H1 (cell line): ENCODE results near the gene FGGY. TPM values are rescaled to one million over a fixed set of nuclear protein-coding genes. Genes with fewer than 3 reads are reported as not detected.

Experiments used
- CTCF ChIA-PET: fragments of 300-600 bp; sonication (Branson Sonifier 250); formaldehyde crosslinking; loops from one replicate; lab custom pipeline; 2021; ENCODE audit not compliant: partially characterized antibody; lab: Charles Lee
- POLR2A ChIA-PET: fragments of 300-600 bp; sonication (Branson Sonifier 250); formaldehyde crosslinking; loops from one replicate; lab custom pipeline; 2021; ENCODE audit warnings: inconsistent platforms; ENCODE audit not compliant: partially characterized antibody; lab: Charles Lee
- DNase-seq, 2 experiments: peaks; one replicate each; pipeline versions ENCODE4 v3.0.0 to v3.0.0-alpha.2; 2010 to 2022; ENCODE audit warnings: low spot score in 2 of 2, low read depth in 1 of 2, mixed read lengths in 1 of 2
- FAIRE-seq: peaks from 2 replicates; lab custom pipeline; 2011; peaks lifted over from hg19 to GRCh38; lab: Jason Lieb, UNC
- H2AFZ ChIP-seq: 2 replicates; pipeline ENCODE4 v1.8.1; 2012; ENCODE audit warnings: low read length, inconsistent platforms
- H2AK5ac ChIP-seq: 2 replicates; pipeline ENCODE4 v1.6.1; 2013; ENCODE audit warnings: low read depth, low read length
- H2BK120ac ChIP-seq: replicated peaks from 2 replicates; pipeline ENCODE3; 2013; ENCODE audit warnings: low read depth, low read length, inconsistent platforms
- H2BK12ac ChIP-seq: 2 replicates; pipeline ENCODE4 v1.6.1; 2013; ENCODE audit warnings: low read depth, low read length
- H2BK15ac ChIP-seq: 2 replicates; pipeline ENCODE4 v1.6.1; 2013; ENCODE audit warnings: low read length
- H2BK20ac ChIP-seq: 2 replicates; pipeline ENCODE4 v1.6.1; 2013; ENCODE audit warnings: low read length
- H2BK5ac ChIP-seq: 2 replicates; pipeline ENCODE4 v1.6.1; 2013; ENCODE audit warnings: low read depth, low read length
- H3K14ac ChIP-seq: 2 replicates; pipeline ENCODE4 v1.6.1; 2013; ENCODE audit warnings: inconsistent platforms; ENCODE audit not compliant: insufficient read length
- H3K18ac ChIP-seq: 2 replicates; pipeline ENCODE4 v1.6.1; 2013; ENCODE audit warnings: low read length; ENCODE audit errors: extremely low read depth
- H3K23ac ChIP-seq: 2 replicates; pipeline ENCODE4 v1.6.1; 2013; ENCODE audit warnings: inconsistent platforms; ENCODE audit not compliant: insufficient read length
- H3K23me2 ChIP-seq: 2 replicates; pipeline ENCODE4 v1.6.1; 2013; ENCODE audit warnings: low read depth, low read length
- H3K27ac ChIP-seq: 2 replicates; pipeline ENCODE4 v1.6.1; 2011; ENCODE audit warnings: low read depth, low read length, inconsistent platforms
- H3K27me3 ChIP-seq, 4 experiments: replicated peaks in 1 of 4; 1 replicate in 1 of 4; 2 replicates in 3 of 4; pipeline versions ENCODE4 v1.6.1 to v1.8.1; 2011 to 2013; ENCODE audit warnings: low read length in 3 of 4, mild to moderate bottlenecking in 3 of 4, inconsistent platforms in 2 of 4, mixed read lengths in 2 of 4, moderate library complexity in 1 of 4; ENCODE audit not compliant: control insufficient read depth in 3 of 4, insufficient read depth in 3 of 4; ENCODE audit errors: extremely low read depth in 1 of 4
- H3K36me3 ChIP-seq, 4 experiments: 2 replicates each; pipeline versions ENCODE4 v1.6.1 to v1.8.1; 2011 to 2013; ENCODE audit warnings: mild to moderate bottlenecking in 4 of 4, low read length in 3 of 4, moderate library complexity in 2 of 4, control low read depth in 1 of 4, inconsistent platforms in 1 of 4; ENCODE audit not compliant: insufficient read depth in 4 of 4, control insufficient read depth in 2 of 4
- H3K4ac ChIP-seq: replicated peaks from 2 replicates; pipeline ENCODE3; 2013; ENCODE audit warnings: low read length, low read depth, mixed read lengths, inconsistent platforms; ENCODE audit not compliant: insufficient read length
- H3K4me1 ChIP-seq, 4 experiments: replicated peaks in 1 of 4; 1 replicate in 1 of 4; 2 replicates in 3 of 4; pipeline versions ENCODE4 v1.6.1 to v1.8.1; 2011 to 2013; ENCODE audit warnings: low read length in 3 of 4, inconsistent platforms in 2 of 4, mixed read lengths in 1 of 4; ENCODE audit not compliant: insufficient read depth in 4 of 4, control insufficient read depth in 3 of 4
- H3K4me2 ChIP-seq, 2 experiments: 2 replicates each; pipeline versions ENCODE4 v1.6.1 to v1.8.1; 2011 to 2013; ENCODE audit warnings: low read depth in 2 of 2, low read length in 2 of 2, control low read depth in 1 of 2, inconsistent platforms in 1 of 2, mild to moderate bottlenecking in 1 of 2; ENCODE audit not compliant: insufficient read depth in 1 of 2
- H3K4me3 ChIP-seq, 4 experiments: fragments of 200-600, 300-600 bp in 1 of 4; sonication (generic), shearing (Covaris generic), sonication (Bioruptor Twin) in 1 of 4; 2 replicates each; pipeline versions ENCODE4 v1.5.1 to v1.8.1; 2011 to 2016; ENCODE audit warnings: low read length in 4 of 4, low read depth in 3 of 4, control low read depth in 2 of 4, inconsistent platforms in 2 of 4, mild to moderate bottlenecking in 2 of 4, mixed read lengths in 1 of 4, moderate library complexity in 1 of 4; ENCODE audit not compliant: insufficient read depth in 2 of 4; ENCODE audit errors: extremely low read depth in 1 of 4
- H3K56ac ChIP-seq: replicated peaks from 2 replicates; pipeline ENCODE3; 2013; ENCODE audit warnings: low read depth, mild to moderate bottlenecking, mixed read lengths, low read length, inconsistent platforms; ENCODE audit not compliant: insufficient read length
- H3K79me1 ChIP-seq: 2 replicates; pipeline ENCODE4 v1.6.1; 2013; ENCODE audit warnings: low read depth, low read length, control low read depth
- H3K79me2 ChIP-seq, 2 experiments: 2 replicates each; pipeline versions ENCODE4 v1.6.1 to v1.8.1; 2012 to 2013; ENCODE audit warnings: low read length in 2 of 2, mild to moderate bottlenecking in 2 of 2, inconsistent platforms in 1 of 2; ENCODE audit not compliant: insufficient read depth in 2 of 2, control insufficient read depth in 1 of 2
- H3K9ac ChIP-seq, 4 experiments: replicated peaks in 1 of 4; 1 replicate in 1 of 4; 2 replicates in 3 of 4; pipeline versions ENCODE4 v1.6.1 to v1.8.1; 2011 to 2013; ENCODE audit warnings: low read depth in 3 of 4, low read length in 3 of 4, control low read depth in 2 of 4, mild to moderate bottlenecking in 2 of 4, moderate library complexity in 2 of 4, inconsistent platforms in 1 of 4; ENCODE audit errors: extremely low read depth in 1 of 4
- H3K9me3 ChIP-seq, 2 experiments: 2 replicates each; pipeline versions ENCODE4 v1.6.1 to v1.8.1; 2012 to 2013; ENCODE audit warnings: mild to moderate bottlenecking in 2 of 2, moderate library complexity in 2 of 2, control low read depth in 1 of 2, inconsistent platforms in 1 of 2, low read depth in 1 of 2, low read length in 1 of 2, mixed read lengths in 1 of 2; ENCODE audit not compliant: insufficient read depth in 2 of 2
- H4K20me1 ChIP-seq, 2 experiments: replicated peaks in 1 of 2; 2 replicates each; pipeline versions ENCODE3 to v1.8.1; 2011 to 2013; ENCODE audit warnings: inconsistent platforms in 2 of 2, low read length in 2 of 2, mild to moderate bottlenecking in 1 of 2; ENCODE audit not compliant: insufficient read depth in 2 of 2, control insufficient read depth in 1 of 2
- H4K5ac ChIP-seq: 2 replicates; pipeline ENCODE4 v1.6.1; 2013; ENCODE audit warnings: low read length, low read depth, mixed read lengths, inconsistent platforms; ENCODE audit not compliant: insufficient read length
- H4K8ac ChIP-seq: 2 replicates; pipeline ENCODE4 v1.8.0; 2013; ENCODE audit warnings: mild to moderate bottlenecking, moderate library complexity, low read length, inconsistent platforms; ENCODE audit not compliant: insufficient read depth; ENCODE audit errors: extremely low read depth
- H4K91ac ChIP-seq: replicated peaks from 2 replicates; pipeline ENCODE3; 2013; ENCODE audit warnings: low read length, mixed read lengths, inconsistent platforms; ENCODE audit not compliant: insufficient read length
- GABPA ChIP-seq: IDR thresholded peaks from 2 replicates; pipeline ENCODE4 v1.6.1; 2011; ENCODE audit warnings: mild to moderate bottlenecking, low read length, moderate library complexity, borderline replicate concordance; ENCODE audit not compliant: insufficient read depth
- POLR2AphosphoS5 ChIP-seq: IDR thresholded peaks from 2 replicates; pipeline ENCODE4 v1.6.1; 2011; ENCODE audit warnings: low read depth, low read length
- YY1 ChIP-seq: IDR thresholded peaks from 2 replicates; pipeline ENCODE4 v1.6.1; 2011; ENCODE audit warnings: low read depth, mild to moderate bottlenecking, low read length
- WGBS, 2 experiments: shearing (Covaris generic) in 1 of 2; methylation state at CpG; one replicate each; pipeline versions ENCODE4 v1.1.6 to v1.1.7; 2013 to 2015; ENCODE audit warnings: low lambda C conversion rate in 2 of 2, mixed read lengths in 2 of 2, inconsistent platforms in 1 of 2, low coverage in 1 of 2, missing lambda C conversion rate in 1 of 2; ENCODE audit not compliant: insufficient replicate concordance in 2 of 2, insufficient coverage in 1 of 2, insufficient read length in 1 of 2; ENCODE audit errors: extremely low coverage in 1 of 2, missing lambda C conversion rate in 1 of 2; 5-methylcytosine and 5-hydroxymethylcytosine counted together
- polyA plus RNA-seq, 7 experiments: library from polyadenylated mRNA; depleted of rRNA in 3 of 7; stranded (reverse) in 5 of 7; unstranded in 2 of 7; fragments of >200 nt in 5 of 7; fragments of 200-250 nt in 2 of 7; gene quantifications; 1 replicate in 5 of 7; 2 replicates in 1 of 7; 4 replicates in 1 of 7; pipeline versions ENCODE4 v1.2.1 to v1.2.3, GENCODE V29; 2011 to 2013; ENCODE audit warnings: missing spikeins in 2 of 7, mixed read lengths in 2 of 7
- total RNA-seq: library from RNA; stranded (reverse); fragmentation: NEBNext Ultra II Directional; extraction: Animal tissue kit (Norgen Biotek cat#: 25700); gene quantifications from 2 replicates; pipeline ENCODE4 v1.2.1, GENCODE V29; 2021

FGGY gene
- total and polyA plus RNA-seq, 2 of the 8 experiments (the other 6 are each of a cell fraction or from before 2014, with no cell fraction given) = 10.3 to 12.5 TPM

- 94% methylated on average over 8 of the region's 8 CpGs; no CpG with 5 or more reads in 1 of the 2 experiments for WGBS, 2 experiments
- Histone ChIP-seq H3K23me2 (no peaks in the 10 kb centered on the region), H3K4ac (no peak overlapping the region), H2BK20ac (no peak overlapping the region), H2BK12ac (no peak overlapping the region), H3K18ac (no peak overlapping the region), H3K79me1 (no peaks in the 10 kb centered on the region), H3K27me3 (no peaks in the 10 kb centered on the region), H3K14ac (no peak overlapping the region), H3K23ac (no peak overlapping the region), H3K4me2 (no peak overlapping the region), H4K91ac (no peak overlapping the region), H2AK5ac (no peak overlapping the region), H3K36me3 (no peaks in the 10 kb centered on the region), H2AFZ (no peak overlapping the region), H2BK15ac (no peak overlapping the region), H4K20me1 (no peaks in the 10 kb centered on the region), H3K79me2 (no peaks in the 10 kb centered on the region), H3K27ac (no peak overlapping the region), H3K56ac (no peak overlapping the region), H3K4me3 (no peak overlapping the region), H3K4me1 (peaks cover 0 to 3% (median 0%) of the 10 kb centered on the region in 4 experiments; a peak in 1 of 7 replicates), H2BK5ac (no peak overlapping the region), H2BK120ac (no peak overlapping the region), H3K9me3 (no peaks in the 10 kb centered on the region), H3K9ac (no peak overlapping the region), H4K5ac (no peak overlapping the region), H4K8ac (no peak overlapping the region)
- DNase-seq = no peak
- ChIA-PET CTCF (interaction anchor here (0.6 kb wide), 1 partner anchor 101 kb away, joined by 3 read pairs; no protein-coding TSS in a partner anchor), POLR2A (no interaction called here)
- FAIRE-seq = no peak
- TF ChIP-seq GABPA = no peak
- no peak for TF ChIP-seq YY1
- no peak for TF ChIP-seq POLR2AphosphoS5
Measured at GRCh38 chr1:59597420-59598119, 300.7 kb downstream of the FGGY start.
